Activated naive CD4-positive, alpha-beta T cell (primary cell): ENCODE results near the gene DAB2IP.
"Not testable (repeated sequence)": the region's sequence is repeated elsewhere in the genome, so short reads cannot be mapped to it uniquely, and the experiment has no call there.

Experiments used
- DNase-seq, 4 experiments: peaks; one replicate each; lab custom pipeline; 2025; lab: John Stamatoyannopoulos, UW

The DAB2IP gene

GRCh38 chr9:121727295-121728020, 76.0 kb downstream of the DAB2IP start:
- no peak for DNase-seq

DNA sequence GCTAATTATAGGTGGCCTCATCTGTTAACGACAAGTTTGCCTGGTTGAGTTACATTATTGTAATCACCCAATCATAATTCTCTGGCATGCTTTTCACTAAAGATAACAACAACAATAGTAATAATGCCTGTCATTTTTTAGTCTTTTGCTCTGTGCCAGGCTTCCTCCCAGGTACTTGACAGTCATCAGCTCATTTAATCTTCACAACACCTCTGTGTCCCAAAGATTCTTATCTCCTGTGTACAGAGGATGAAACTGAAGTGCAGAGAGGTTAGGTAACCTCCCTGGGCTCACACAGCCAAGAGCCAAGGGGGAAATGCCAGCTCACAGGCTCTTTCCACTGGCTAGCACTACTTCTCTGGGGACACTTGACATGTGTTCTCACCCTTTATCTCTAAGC, 77.5 kb downstream of the DAB2IP start:
- DNase-seq, result no peak

DNA sequence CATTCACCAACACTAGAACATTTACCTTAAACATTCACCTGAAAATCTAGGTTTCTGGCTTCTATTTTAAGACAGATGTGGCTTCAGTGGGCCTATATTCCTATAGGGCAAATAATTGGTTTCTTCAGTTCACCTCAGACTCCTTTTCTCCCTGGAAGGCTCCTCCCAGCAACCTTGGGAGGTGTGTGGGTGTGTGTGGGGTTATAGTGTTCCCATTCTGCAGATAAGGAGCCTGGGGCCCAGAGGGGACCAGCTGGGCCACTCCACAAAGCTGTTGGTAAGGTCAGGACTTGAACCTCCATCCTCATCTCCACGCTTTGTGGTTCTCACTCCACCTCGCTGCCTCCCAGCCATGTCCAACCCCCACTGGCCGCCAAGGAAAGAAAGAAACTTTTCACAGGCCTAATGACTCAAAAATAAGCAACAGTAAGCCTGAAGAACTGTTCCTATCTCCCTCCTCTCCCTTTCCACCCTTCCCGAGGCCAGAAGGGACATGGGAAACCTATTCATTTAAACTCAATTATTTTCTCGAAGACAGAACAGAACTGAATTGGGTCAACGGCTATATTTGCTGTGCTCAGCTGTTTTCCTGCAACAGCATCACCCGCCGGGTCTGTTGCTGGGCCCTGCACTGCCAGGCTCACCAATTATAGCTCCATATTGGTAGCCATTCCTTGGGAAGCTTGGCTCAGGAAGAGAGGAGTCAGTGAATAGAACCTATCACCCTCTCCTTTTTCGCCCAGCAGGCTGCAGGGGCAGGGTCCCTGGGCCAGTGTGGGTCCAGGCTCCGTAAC, 78.5 kb downstream of the DAB2IP start:
- no peak for DNase-seq

GRCh38 chr9:121731090-121731489, 79.7 kb downstream of the DAB2IP start:
- DNase-seq, result no peak

GRCh38 chr9:121731919-121732318, 80.5 kb downstream of the DAB2IP start:
- no peak for DNase-seq

- no peak for DNase-seq
Measured at GRCh38 chr9:121732389-121732788, 81.0 kb downstream of the DAB2IP start.

GRCh38 chr9:121732886-121733285, 81.5 kb downstream of the DAB2IP start:
- no peak for DNase-seq

DNA sequence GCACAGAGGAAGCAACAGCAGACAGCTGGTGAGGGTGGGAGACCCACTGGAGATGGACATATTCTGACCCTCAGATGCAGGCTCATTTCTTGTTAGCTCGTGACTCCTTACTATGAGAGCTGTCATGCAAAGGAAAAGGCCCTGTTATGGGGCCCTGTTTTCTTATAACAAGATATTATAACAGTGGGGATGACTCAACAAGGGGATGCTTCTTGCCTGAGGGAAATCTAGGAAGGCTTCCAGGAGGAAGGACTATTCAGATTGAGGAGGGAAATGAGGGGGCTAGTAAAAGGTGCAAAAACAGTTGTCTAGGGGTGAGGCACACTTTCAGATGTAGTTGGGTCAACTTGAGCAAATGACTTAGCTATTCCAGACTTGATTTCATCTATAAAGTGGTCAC, 83.0 kb downstream of the DAB2IP start:
- no peak for DNase-seq

DNA sequence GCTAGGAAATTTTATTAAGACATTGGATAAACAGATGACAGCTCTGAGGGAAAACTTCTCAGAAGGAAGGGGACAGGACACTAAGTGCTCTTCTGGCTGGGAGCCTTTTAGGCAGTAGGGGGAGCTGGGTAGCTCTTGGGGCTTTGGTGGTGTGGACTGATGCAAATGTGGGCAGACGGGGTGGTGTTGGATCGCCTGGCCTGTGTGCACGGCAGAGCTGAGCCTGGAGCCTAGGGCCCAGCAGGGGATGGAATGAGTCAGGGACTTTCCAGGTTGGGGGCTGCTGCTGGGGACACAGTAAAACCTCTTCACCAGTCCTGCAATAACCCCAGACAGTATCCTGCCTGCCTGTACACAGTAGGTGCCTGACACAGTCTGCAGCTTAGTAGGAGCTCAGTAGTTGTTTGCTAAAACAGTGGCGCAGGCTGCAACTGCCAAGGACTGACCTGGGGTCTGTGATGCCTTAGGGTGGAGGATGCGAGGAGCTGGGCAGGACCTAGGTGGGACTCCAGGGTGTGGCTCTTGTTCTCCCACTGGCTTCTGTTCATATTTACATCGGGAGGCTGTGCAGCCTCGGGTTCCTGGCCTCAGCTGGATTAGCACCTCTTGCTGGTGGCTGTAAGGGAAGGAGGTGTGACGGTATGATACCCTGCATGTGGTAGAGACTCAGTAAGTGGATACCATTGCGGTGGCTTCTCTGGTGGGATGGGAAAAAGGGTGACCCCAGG, 83.8 kb downstream of the DAB2IP start:
- DNase-seq, result no peak

GRCh38 chr9:121735793-121736770, 84.6 kb downstream of the DAB2IP start:
- DNase-seq, result no peak

- no peak for DNase-seq
Measured at GRCh38 chr9:121736934-121737462, 85.6 kb downstream of the DAB2IP start.

DNA sequence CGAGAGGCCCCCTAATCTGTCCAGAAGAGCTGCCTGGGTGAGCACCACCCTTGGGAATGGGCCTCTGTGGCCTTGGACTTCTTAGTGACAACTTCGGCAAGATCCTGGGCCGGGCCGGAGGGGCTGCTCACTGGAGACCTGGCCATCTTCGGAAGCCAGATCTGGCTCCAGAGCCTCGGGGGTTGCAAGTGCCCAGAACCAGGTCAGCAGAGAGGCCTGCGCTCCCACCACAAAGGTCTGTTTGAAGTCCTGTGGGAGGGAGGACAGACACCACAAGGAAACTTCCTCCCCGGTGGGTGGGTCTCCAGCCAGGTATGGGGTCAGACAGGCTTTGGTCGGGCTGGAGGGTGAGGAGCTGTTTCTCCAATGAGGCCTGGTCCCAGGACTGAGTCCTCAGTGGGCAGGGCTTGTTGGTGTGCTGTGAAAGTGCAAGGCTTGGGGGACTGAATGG, 86.1 kb downstream of the DAB2IP start:
- no peak for DNase-seq

DNA sequence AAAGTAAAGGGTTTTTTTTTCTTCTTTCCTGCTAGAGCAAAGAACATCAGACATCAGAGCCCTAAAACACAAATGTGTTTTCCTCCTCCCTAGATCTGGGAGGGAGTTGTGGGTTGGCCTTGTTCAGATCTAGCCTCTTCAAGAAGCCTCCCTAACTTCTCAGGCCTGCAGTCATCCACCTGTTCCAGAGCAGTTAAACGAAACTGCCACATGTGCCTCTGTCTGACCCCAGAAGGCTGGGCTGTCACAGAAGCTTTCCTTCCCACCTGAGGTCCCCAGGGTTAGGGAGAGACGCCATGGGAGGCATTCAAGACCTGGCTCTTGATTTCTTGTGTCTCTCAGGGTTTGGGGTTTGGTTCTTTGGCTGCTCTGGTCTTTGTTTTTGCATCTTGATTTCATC, 87.0 kb downstream of the DAB2IP start:
- no peak for DNase-seq

DNA sequence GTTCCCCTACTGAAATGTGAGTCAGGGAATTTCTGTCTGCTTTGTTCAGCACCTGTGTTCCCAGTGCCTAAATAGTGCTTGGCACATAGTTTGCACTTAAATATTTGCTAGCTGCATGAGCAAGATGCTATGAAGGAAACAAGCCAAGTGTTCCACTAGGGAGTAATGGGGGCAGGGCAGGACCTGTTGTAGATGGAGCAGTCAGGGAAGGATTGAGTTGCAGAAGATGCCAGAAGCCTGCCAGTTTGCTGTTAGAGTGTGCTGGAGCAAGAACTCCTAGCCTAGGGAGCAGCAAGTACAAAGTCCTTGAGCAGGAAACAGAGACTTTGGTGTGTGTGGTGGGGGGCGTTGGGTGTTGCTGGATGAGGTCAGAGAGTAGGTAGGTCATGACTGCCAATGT, 87.5 kb downstream of the DAB2IP start:
- no peak for DNase-seq

- DNase-seq, result no peak
Measured at GRCh38 chr9:121739971-121740370, 88.5 kb downstream of the DAB2IP start.

GRCh38 chr9:121741228-121741918, 89.9 kb downstream of the DAB2IP start:
- DNase-seq, result no peak

GRCh38 chr9:121741919-121742283, 90.5 kb downstream of the DAB2IP start:
- DNase-seq, result not testable (repeated sequence)

DNA sequence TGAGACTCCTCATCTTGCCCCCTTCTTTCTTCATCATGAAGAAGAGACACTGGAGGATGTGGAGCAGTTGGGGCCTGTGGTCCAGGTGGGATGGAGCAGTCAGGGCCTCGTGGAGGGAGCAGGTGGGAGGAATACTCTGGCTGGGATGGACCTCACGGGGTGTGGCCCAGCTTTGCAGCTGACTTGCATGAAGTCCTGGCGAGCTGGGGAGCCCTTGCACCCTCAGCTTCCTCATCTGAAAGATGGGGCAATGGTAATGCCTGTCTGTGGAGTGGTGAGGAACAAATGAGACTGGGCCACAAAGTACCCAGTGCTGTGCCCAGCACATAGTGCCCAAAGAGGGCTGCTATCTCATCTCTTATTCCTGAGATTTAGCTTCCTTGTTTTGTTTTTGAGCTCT, 91.5 kb downstream of the DAB2IP start:
- no peak for DNase-seq

DNA sequence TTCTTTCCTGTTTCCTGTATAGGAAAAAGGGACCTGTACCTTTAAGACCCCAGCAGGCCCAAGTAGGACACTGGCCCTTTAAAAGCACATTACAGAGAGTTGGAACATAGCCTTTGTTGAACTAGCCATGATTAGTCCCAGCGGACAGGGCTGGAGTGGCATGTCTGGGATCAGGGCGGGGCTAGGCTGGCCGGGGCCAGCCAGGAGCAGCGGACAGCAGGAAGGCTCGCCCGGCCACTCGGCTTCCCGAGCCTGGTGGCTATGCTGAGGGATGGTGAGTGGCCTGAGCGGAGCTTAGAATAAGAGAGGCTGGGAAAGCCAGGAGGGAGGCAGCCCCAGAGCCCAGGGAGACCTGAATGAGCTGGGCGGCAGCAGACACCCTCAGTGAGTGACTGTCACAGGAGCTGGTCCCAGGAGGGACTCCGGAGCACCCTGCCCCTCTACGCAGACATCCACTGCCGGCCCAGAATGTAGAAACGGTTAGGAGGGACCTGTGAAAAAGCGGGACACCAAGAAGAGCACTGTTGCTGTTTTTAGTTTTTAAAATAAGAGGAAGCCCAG, 92.1 kb downstream of the DAB2IP start:
- DNase-seq, result no peak

DNA sequence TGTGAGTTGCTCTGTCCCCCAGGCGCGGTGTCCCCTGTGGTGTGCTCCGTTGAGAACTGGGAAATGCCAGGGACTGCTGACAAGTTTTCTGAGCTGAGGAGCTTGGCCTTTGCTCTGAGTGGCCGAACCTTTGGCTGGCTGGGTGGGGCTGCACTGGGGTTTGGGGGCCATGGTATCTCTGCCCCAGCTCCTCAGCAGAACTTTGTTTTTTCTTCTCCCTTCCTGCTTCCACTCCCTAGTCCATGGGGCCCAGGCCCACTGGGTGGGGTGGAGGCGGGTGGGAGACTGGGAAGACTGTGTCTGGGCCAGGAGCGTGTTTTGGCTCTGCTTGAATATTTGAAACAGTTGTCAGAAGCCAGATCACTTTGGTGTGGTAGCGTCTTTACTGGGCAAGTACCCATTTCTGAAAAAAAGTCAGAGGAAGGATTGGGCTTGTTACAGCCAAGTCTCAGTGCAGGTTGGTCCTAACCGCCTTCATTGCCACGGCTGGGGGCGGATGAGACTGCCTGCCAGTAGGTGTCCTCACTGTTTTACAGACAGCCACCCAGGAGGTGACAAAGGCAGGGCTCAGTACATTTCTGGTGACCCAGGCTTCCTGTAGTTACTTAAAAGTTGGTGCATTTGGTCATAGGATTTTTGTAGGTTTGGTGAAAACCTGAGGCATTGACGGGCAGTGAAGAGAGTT, 92.7 kb downstream of the DAB2IP start:
- DNase-seq, result no peak
